ENCODE measurements around the gene PITPNC1.

PITPNC1 gene

GRCh38 chr17:67474081-67474661, 97.1 kb downstream of the PITPNC1 start:
- intact Hi-C loops (cut with DNase I; ENCODE audit: low total_unique reads), result no loop called here
- Histone ChIP-seq H3K27ac (no peak overlapping the region), H3K36me3 (no peaks in the 10 kb centered on the region), H3K9me3 (peaks cover 0 to 4% (median 0%) of the 10 kb centered on the region in 3 donors), H3K27me3 (no peaks in the 10 kb centered on the region), H3K4me1 (peaks cover 0 to 13% (median 3%) of the 10 kb centered on the region in 4 donors), H3K4me3 (no peak overlapping the region)
- TF ChIP-seq, protein P1, sequence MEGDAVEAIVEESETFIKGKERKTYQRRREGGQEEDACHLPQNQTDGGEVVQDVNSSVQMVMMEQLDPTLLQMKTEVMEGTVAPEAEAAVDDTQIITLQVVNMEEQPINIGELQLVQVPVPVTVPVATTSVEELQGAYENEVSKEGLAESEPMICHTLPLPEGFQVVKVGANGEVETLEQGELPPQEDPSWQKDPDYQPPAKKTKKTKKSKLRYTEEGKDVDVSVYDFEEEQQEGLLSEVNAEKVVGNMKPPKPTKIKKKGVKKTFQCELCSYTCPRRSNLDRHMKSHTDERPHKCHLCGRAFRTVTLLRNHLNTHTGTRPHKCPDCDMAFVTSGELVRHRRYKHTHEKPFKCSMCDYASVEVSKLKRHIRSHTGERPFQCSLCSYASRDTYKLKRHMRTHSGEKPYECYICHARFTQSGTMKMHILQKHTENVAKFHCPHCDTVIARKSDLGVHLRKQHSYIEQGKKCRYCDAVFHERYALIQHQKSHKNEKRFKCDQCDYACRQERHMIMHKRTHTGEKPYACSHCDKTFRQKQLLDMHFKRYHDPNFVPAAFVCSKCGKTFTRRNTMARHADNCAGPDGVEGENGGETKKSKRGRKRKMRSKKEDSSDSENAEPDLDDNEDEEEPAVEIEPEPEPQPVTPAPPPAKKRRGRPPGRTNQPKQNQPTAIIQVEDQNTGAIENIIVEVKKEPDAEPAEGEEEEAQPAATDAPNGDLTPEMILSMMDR (IDR thresholded peaks at IDR 0.05), result no peak
- DNase-seq, result peak; percentile 32 to 68

DNA sequence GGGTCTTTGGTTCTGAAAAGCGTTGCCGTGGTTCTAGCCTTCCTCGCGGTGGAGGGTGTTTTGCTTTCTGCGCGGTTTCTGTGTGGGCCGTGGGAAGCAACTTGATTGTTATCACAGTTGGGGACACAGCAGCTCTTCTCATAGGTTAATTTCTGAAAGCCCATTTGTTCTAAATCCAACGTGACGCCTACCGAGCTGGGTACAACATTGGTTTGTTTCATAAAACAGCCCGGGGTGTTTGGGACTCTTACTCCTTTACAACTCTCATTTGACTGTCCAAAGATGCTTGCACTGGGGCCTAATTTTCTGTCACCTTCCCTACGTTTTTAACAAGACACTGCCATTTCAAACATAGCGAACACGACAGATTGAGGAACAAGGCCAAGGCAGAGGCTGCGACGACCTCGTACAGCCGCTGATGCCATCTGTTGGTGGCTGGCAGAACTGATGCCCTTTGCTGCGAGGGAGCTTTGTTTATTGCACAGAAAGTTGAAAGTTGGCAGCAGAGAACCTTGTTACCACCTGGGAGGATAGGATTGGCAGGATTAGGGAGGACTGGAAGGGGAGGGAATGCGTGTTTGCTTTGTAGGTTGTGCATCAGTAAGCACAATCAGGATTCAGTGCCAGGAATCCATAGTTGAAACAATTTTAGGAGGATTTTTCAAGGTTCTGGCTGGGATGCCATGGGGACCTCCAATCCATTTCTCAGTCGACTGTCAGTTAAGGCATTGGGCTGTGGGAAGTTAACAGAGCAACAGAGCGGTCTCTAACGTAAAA, 98.3 kb downstream of the PITPNC1 start:
- intact Hi-C loops (cut with DNase I; ENCODE audit: low total_unique reads), result no loop called here
- Histone ChIP-seq H3K27ac (no peak overlapping the region), H3K4me3 (no peak overlapping the region)

GRCh38 chr17:67476787-67477335, 99.8 kb downstream of the PITPNC1 start:
- intact Hi-C loops (cut with DNase I; ENCODE audit: low total_unique reads), result no loop called here
- Histone ChIP-seq H3K9me3 (no peaks in the 10 kb centered on the region), H3K36me3 (no peaks in the 10 kb centered on the region), H3K4me1 (peaks cover 0 to 13% (median 3%) of the 10 kb centered on the region in 4 donors), H3K27ac (no peak overlapping the region), H3K27me3 (no peaks in the 10 kb centered on the region), H3K4me3 (no peak overlapping the region)
- TF ChIP-seq, protein P1 (IDR thresholded peaks at IDR 0.05), result no peak
- DNase-seq, result no peak

More for the DNA sequence above, 98.3 kb downstream of the PITPNC1 start:
- peak; percentile 70 to 82 for DNase-seq
- TF ChIP-seq, protein P1 (IDR thresholded peaks at IDR 0.05), result peak; percentile 69 to 78
- H3K9me3 ChIP-seq, result peaks cover 0 to 4% (median 0%) of the 10 kb centered on the region in 3 donors
- H3K36me3 ChIP-seq, result no peaks in the 10 kb centered on the region
- H3K27me3 ChIP-seq, result no peaks in the 10 kb centered on the region
- H3K4me1 ChIP-seq, result peaks cover 0 to 13% (median 3%) of the 10 kb centered on the region in 4 donors

DNA sequence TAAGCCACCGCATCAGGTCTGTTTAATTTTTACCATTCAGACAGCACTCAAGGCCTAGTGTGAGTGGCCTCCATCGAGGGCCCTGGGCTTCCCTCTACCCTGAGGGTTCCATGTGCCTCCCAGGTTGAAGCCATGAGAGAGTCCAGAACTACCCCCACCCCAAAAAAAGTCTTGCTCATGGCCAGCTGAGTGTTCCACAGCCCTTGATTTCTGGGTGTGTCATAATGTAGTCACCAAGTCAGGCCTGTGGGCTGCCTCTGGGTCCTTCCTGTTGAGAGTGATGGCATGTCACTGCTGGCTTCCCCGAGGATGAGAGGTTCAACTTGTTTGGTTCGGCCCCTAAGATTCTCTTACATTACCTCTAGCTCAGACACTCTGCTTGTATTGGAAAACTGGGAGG, 100.6 kb downstream of the PITPNC1 start:
- Histone ChIP-seq H3K4me1 (peaks cover 0 to 13% (median 3%) of the 10 kb centered on the region in 4 donors), H3K9me3 (no peaks in the 10 kb centered on the region), H3K27ac (no peak overlapping the region), H3K4me3 (no peak overlapping the region), H3K27me3 (no peaks in the 10 kb centered on the region), H3K36me3 (no peaks in the 10 kb centered on the region)
- DNase-seq, result no peak
- TF ChIP-seq, protein P1 (IDR thresholded peaks at IDR 0.05), result no peak
- intact Hi-C loops (cut with DNase I; ENCODE audit: low total_unique reads), result no loop called here

GRCh38 chr17:67478401-67479041, 101.4 kb downstream of the PITPNC1 start:
- Histone ChIP-seq H3K4me3 (no peak overlapping the region), H3K9me3 (no peaks in the 10 kb centered on the region), H3K36me3 (no peaks in the 10 kb centered on the region), H3K27ac (no peak overlapping the region), H3K27me3 (no peaks in the 10 kb centered on the region), H3K4me1 (peaks cover 0 to 13% (median 3%) of the 10 kb centered on the region in 4 donors)
- no peak for DNase-seq
- TF ChIP-seq, protein P1 (IDR thresholded peaks at IDR 0.05), result no peak
- intact Hi-C loops (cut with DNase I; ENCODE audit: low total_unique reads), result no loop called here
